Fibroblast of peridontal ligament (primary cell): ENCODE measurements around the gene ACAD8.
"Not testable (repeated sequence)": the region's sequence is repeated elsewhere in the genome, so short reads cannot be mapped to it uniquely, and the experiment has no call there.

Experiments used
- DNase-seq: peaks from one replicate; pipeline ENCODE4 v3.0.0-alpha.2; 2010; ENCODE audit errors: extremely low read depth

ACAD8 gene

GRCh38 chr11:134267461-134267860 is 14.1 kb downstream of the ACAD8 start:
- DNase-seq = no peak

- DNase-seq = no peak
These were observed 14.6 kb downstream of the ACAD8 start for GRCh38 chr11:134267966-134268365.

- DNase-seq = no peak
These were observed 16.9 kb downstream of the ACAD8 start for GRCh38 chr11:134270250-134270714.

GRCh38 chr11:134271978-134272377 is 18.6 kb downstream of the ACAD8 start:
- DNase-seq = no peak

GRCh38 chr11:134272381-134273316 is 19.3 kb downstream of the ACAD8 start:
- no peak for DNase-seq

GRCh38 chr11:134273317-134273712 is 19.9 kb downstream of the ACAD8 start:
- no peak for DNase-seq

GRCh38 chr11:134275188-134275533 is 21.8 kb downstream of the ACAD8 start:
- no peak for DNase-seq

GRCh38 chr11:134275534-134276395 is 22.4 kb downstream of the ACAD8 start, which contains the start of gene GLB1L3:
Gene GLB1L3 (plus strand): TSS chr11:134276379. CDS start chr11:134276741, 362 bp downstream.
- DNase-seq = peak; percentile 11

GRCh38 chr11:134276396-134277182 is 23.2 kb downstream of the ACAD8 start:
- no peak for DNase-seq

- no peak for DNase-seq
These were observed 24.0 kb downstream of the ACAD8 start for GRCh38 chr11:134277183-134278001.

- no peak for DNase-seq
These were observed 25.0 kb downstream of the ACAD8 start for GRCh38 chr11:134278356-134278755.

- not testable (repeated sequence) for DNase-seq
These were observed 28.3 kb downstream of the ACAD8 start for GRCh38 chr11:134281635-134282034.

- DNase-seq = no peak
These were observed 29.0 kb downstream of the ACAD8 start for GRCh38 chr11:134282121-134283045.

- DNase-seq = no peak
These were observed 30.3 kb downstream of the ACAD8 start for GRCh38 chr11:134283461-134284230.

GRCh38 chr11:134284349-134284748 is 31.0 kb downstream of the ACAD8 start:
- DNase-seq = not testable (repeated sequence)

GRCh38 chr11:134287561-134287960 is 34.2 kb downstream of the ACAD8 start:
- DNase-seq = no peak

GRCh38 chr11:134288486-134288885 is 35.1 kb downstream of the ACAD8 start:
- DNase-seq = no peak

- DNase-seq = no peak
These were observed 35.8 kb downstream of the ACAD8 start for GRCh38 chr11:134289167-134289566.

- DNase-seq = no peak
These were observed 36.4 kb downstream of the ACAD8 start for GRCh38 chr11:134289789-134290188.
